GM21381 (cell line): ENCODE measurements around the gene MUC5B.
"Not testable (repeated sequence)": the region's sequence is repeated elsewhere in the genome, so short reads cannot be mapped to it uniquely, and the experiment has no call there.

Experiments
- ATAC-seq: cut with Tn5 transposase; IDR thresholded peaks from one replicate; pipeline ENCODE4 v1.9.1; 2021; ENCODE audit warnings: mild to moderate bottlenecking, moderate library complexity; ENCODE audit not compliant: unreplicated experiment

MUC5B gene

GRCh38 chr11:1202776-1203504 lies 19.9 kb upstream of the MUC5B start:
- no peak for ATAC-seq

GRCh38 chr11:1203505-1204271 lies 19.2 kb upstream of the MUC5B start:
- ATAC-seq: no peak

- no peak for ATAC-seq
These were observed 18.3 kb upstream of the MUC5B start for GRCh38 chr11:1204381-1205101.

- no peak for ATAC-seq
These were observed 17.5 kb upstream of the MUC5B start for GRCh38 chr11:1205121-1205986.

- no peak for ATAC-seq
These were observed 16.9 kb upstream of the MUC5B start for GRCh38 chr11:1205987-1206331.

GRCh38 chr11:1206391-1207271 lies 16.2 kb upstream of the MUC5B start:
- no peak for ATAC-seq

- ATAC-seq: no peak
These were observed 15.3 kb upstream of the MUC5B start for GRCh38 chr11:1207401-1208143.

GRCh38 chr11:1208144-1208393 lies 14.8 kb upstream of the MUC5B start:
- no peak for ATAC-seq

- no peak for ATAC-seq
These were observed 14.2 kb upstream of the MUC5B start for GRCh38 chr11:1208394-1209261.

- ATAC-seq: no peak
These were observed 13.4 kb upstream of the MUC5B start for GRCh38 chr11:1209371-1210057.

- ATAC-seq: no peak
These were observed 11.0 kb upstream of the MUC5B start for GRCh38 chr11:1211838-1212237.

- not testable (repeated sequence) for ATAC-seq
These were observed 7.0 kb upstream of the MUC5B start for GRCh38 chr11:1215826-1216225.

- no peak for ATAC-seq
These were observed 5.7 kb upstream of the MUC5B start for GRCh38 chr11:1217151-1217550.

GRCh38 chr11:1218256-1218787 lies 4.5 kb upstream of the MUC5B start:
- ATAC-seq: no peak

- no peak for ATAC-seq
These were observed 3.9 kb upstream of the MUC5B start for GRCh38 chr11:1218788-1219445.

GRCh38 chr11:1219446-1219833 lies 3.4 kb upstream of the MUC5B start:
- ATAC-seq: no peak
